Gastrocnemius medialis (tissue), 4 donors: ENCODE measurements around the gene PROX1. TPM values are rescaled to one million over a fixed set of nuclear protein-coding genes. Genes with fewer than 3 reads are reported as not detected.

Experiments used
- ATAC-seq, 2 donors: fragments of 150-250 bp; one replicate each; pipeline ENCODE4 v1.9.1; 2016
- DNase-seq, 2 donors: peaks; one replicate each; pipeline ENCODE4 v3.0.0-alpha.2; 2019
- H3K27ac ChIP-seq, 4 donors: fragments of 200-600 bp; sonication (generic); 1 replicate in 1 of 4; 2 replicates in 3 of 4; pipeline ENCODE4 v1.5.1; 2016 to 2018; ENCODE audit warnings: mild to moderate bottlenecking in 2 of 4, moderate library complexity in 1 of 4
- H3K27me3 ChIP-seq, 3 donors: fragments of 200-600 bp; sonication (generic) in 2 of 3; 1 replicate in 1 of 3; 2 replicates in 2 of 3; pipeline versions ENCODE4 v1.5.1 to v1.6.0; 2016 to 2019; ENCODE audit warnings: mild to moderate bottlenecking in 1 of 3, moderate library complexity in 1 of 3
- H3K36me3 ChIP-seq, 2 donors: fragments of 200-600 bp; sonication (generic) in 1 of 2; one replicate each; pipeline ENCODE4 v1.5.1; 2017 to 2018
- H3K4me1 ChIP-seq, 2 donors: fragments of 200-600 bp; sonication (generic) in 1 of 2; one replicate each; pipeline ENCODE4 v1.5.1; 2016 to 2017; ENCODE audit warnings: mild to moderate bottlenecking in 2 of 2
- H3K4me3 ChIP-seq, 4 donors: fragments of 200-600 bp; sonication (generic) in 3 of 4; 1 replicate in 1 of 4; 2 replicates in 3 of 4; pipeline ENCODE4 v1.5.1; 2016 to 2019; ENCODE audit warnings: mild to moderate bottlenecking in 2 of 4
- H3K9me3 ChIP-seq, 3 donors: fragments of 200-600 bp; sonication (generic) in 2 of 3; 1 replicate in 1 of 3; 2 replicates in 2 of 3; pipeline ENCODE4 v1.5.1; 2016 to 2019
- CTCF ChIP-seq, 5 experiments: fragments of 450-650 bp in 3 of 5; fragments of 200-600 bp in 2 of 5; sonication (generic) in 2 of 5; IDR thresholded peaks in 4 of 5; conservative IDR thresholded peaks in 1 of 5; 1 replicate in 4 of 5; 2 replicates in 1 of 5; pipeline ENCODE4 v1.5.1; 2016 to 2019; ENCODE audit warnings: antibody characterized with exemption in 5 of 5, mild to moderate bottlenecking in 3 of 5, moderate library complexity in 3 of 5
- POLR2A ChIP-seq, 2 donors: fragments of 450-650 bp; IDR thresholded peaks; one replicate each; pipeline ENCODE4 v1.6.1; 2017; ENCODE audit warnings: antibody characterized with exemption in 2 of 2, mild to moderate bottlenecking in 2 of 2, moderate library complexity in 2 of 2
- in situ Hi-C, 4 donors: fragments of 200-750 bp; cut with MboI; loops; one replicate each; pipeline versions ENCODE4 v1.15.0 to v1.8.0; 2017; ENCODE audit warnings: low sequenced_read_pairs in 4 of 4
- intact Hi-C: fragments of 100-400 bp; cut with DNase I; formaldehyde crosslinking; loops from one replicate; pipeline ENCODE4 v1.15.1; 2023; ENCODE audit warnings: low total_unique reads
- total RNA-seq, 4 donors: library from RNA; depleted of rRNA; stranded (reverse); fragments of >200 nt; gene quantifications; one replicate each; pipeline versions ENCODE4 v1.1.0 to v1.2.3, GENCODE V29; 2016

Gene PROX1
- total RNA-seq, 4 donors from 2014 or later = 4.1 to 8.0 (median 5.5) TPM

- DNase-seq (no peak), ATAC-seq (no peak)
- Histone ChIP-seq H3K9me3 (no peaks in the 10 kb centered on the region), H3K27me3 (peaks cover 12 to 24% (median 12%) of the 10 kb centered on the region in 3 donors), H3K27ac (no peak overlapping the region), H3K4me1 (peaks cover 6% of the 10 kb centered on the region in 2 donors), H3K36me3 (no peaks in the 10 kb centered on the region), H3K4me3 (no peak overlapping the region)
- TF ChIP-seq CTCF (IDR thresholded peaks at IDR 0.05 in 4 of 5, conservative IDR thresholded peaks at IDR 0.05 in 1 of 5) = no peak
- no peak for TF ChIP-seq POLR2A (IDR thresholded peaks at IDR 0.05)
- in situ Hi-C loops (no loop called here), intact Hi-C loops (no loop called here)
Observed at GRCh38 chr1:213977909-213978308, 9.9 kb upstream of the PROX1 start.

- H3K9me3 ChIP-seq = no peaks in the 10 kb centered on the region
- in situ Hi-C loops = no loop called here
- no peak for DNase-seq
- no peak overlapping the region for H3K27ac ChIP-seq
- peaks cover 24 to 31% (median 24%) of the 10 kb centered on the region in 3 donors for H3K27me3 ChIP-seq
- no peak overlapping the region for H3K4me3 ChIP-seq
- no peak for TF ChIP-seq CTCF (IDR thresholded peaks at IDR 0.05 in 4 of 5, conservative IDR thresholded peaks at IDR 0.05 in 1 of 5)
- ATAC-seq = no peak
- intact Hi-C loops = no loop called here
- peaks cover 11 to 12% of the 10 kb centered on the region in 2 donors for H3K4me1 ChIP-seq
- H3K36me3 ChIP-seq = no peaks in the 10 kb centered on the region
Observed at GRCh38 chr1:213979751-213980586, 7.8 kb upstream of the PROX1 start.

GRCh38 chr1:213980906-213981305 is 6.9 kb upstream of the PROX1 start:
- H3K27ac ChIP-seq = no peak overlapping the region
- DNase-seq = no peak
- no peak for ATAC-seq
- intact Hi-C loops (no loop called here), in situ Hi-C loops (no loop called here)
- TF ChIP-seq CTCF (IDR thresholded peaks at IDR 0.05 in 4 of 5, conservative IDR thresholded peaks at IDR 0.05 in 1 of 5) = no peak
- TF ChIP-seq POLR2A (IDR thresholded peaks at IDR 0.05) = no peak
- H3K27me3 ChIP-seq = peaks cover 24 to 31% (median 31%) of the 10 kb centered on the region in 3 donors
- no peak overlapping the region for H3K4me3 ChIP-seq
- no peaks in the 10 kb centered on the region for H3K9me3 ChIP-seq
- no peaks in the 10 kb centered on the region for H3K36me3 ChIP-seq
- H3K4me1 ChIP-seq = peaks cover 11 to 12% of the 10 kb centered on the region in 2 donors

GRCh38 chr1:213982289-213982671 is 5.5 kb upstream of the PROX1 start:
- no peak for TF ChIP-seq POLR2A (IDR thresholded peaks at IDR 0.05)
- no peak for TF ChIP-seq CTCF (IDR thresholded peaks at IDR 0.05 in 4 of 5, conservative IDR thresholded peaks at IDR 0.05 in 1 of 5)
- in situ Hi-C loops (no loop called here), intact Hi-C loops (no loop called here)
- Histone ChIP-seq H3K4me1 (peaks cover 11 to 19% of the 10 kb centered on the region in 2 donors), H3K9me3 (no peaks in the 10 kb centered on the region), H3K4me3 (peak overlapping the region; percentile 49 to 73 (median 62)), H3K27ac (no peak overlapping the region), H3K27me3 (peaks cover 24 to 39% (median 38%) of the 10 kb centered on the region in 3 donors), H3K36me3 (no peaks in the 10 kb centered on the region)
- no peak for ATAC-seq
- no peak for DNase-seq
